HCT116 (cell line): ENCODE measurements around the gene SETD5. TPM values are rescaled to one million over a fixed set of nuclear protein-coding genes. Genes with fewer than 3 reads are reported as not detected.

ENCODE experiments used
- ATAC-seq: fragments of 200-7000 bp; cut with Tn5 transposase; 2 replicates; pipeline ENCODE4 v1.9.1; 2020; ENCODE audit warnings: mild to moderate bottlenecking, moderate library complexity
- BruUV-seq: library from RNA; stranded (reverse); fragments of 400-500 nt; replicated peaks from 2 replicates; lab custom pipeline; 2021; lab: Mats Ljungman, UMichigan
- CTCF ChIA-PET: fragments of 300-600 bp; sonication (Branson Sonifier 250); formaldehyde crosslinking; loops from one replicate; lab custom pipeline; 2021; ENCODE audit warnings: antibody characterized with exemption; lab: Charles Lee
- POLR2A ChIA-PET: fragments of 300-600, 350-600 bp; sonication (Branson Sonifier 250); formaldehyde crosslinking; loops from one replicate; lab custom pipeline; 2021; ENCODE audit warnings: antibody characterized with exemption; lab: Charles Lee
- RAD21 ChIA-PET, 2 experiments: fragments of 300-600 bp; sonication (Branson Sonifier 250); formaldehyde crosslinking; loops; one replicate each; lab custom pipeline; 2023; ENCODE audit warnings: low total read pairs in 2 of 2; ENCODE audit not compliant: uncharacterized antibody in 2 of 2, unreplicated experiment in 2 of 2, low non-redundant PET in 1 of 2; lab: Charles Lee
- DNase-seq: peaks from one replicate; pipeline ENCODE4 v3.0.0-alpha.2; 2010; ENCODE audit warnings: low read depth, low spot score
- H2AFZ ChIP-seq: fragments of 200-600 bp; shearing (Covaris generic), sonication (generic); 2 replicates; pipeline ENCODE4 v1.6.1; 2017; ENCODE audit warnings: low read depth, mixed run types, mixed read lengths, antibody characterized with exemption, low read length; ENCODE audit not compliant: poor library complexity, severe bottlenecking
- H3K27ac ChIP-seq: 2 replicates; pipeline ENCODE4 v1.5.1; 2012; ENCODE audit warnings: low read depth, low read length
- H3K27me3 ChIP-seq: fragments of 200-600 bp; sonication (generic); 2 replicates; pipeline ENCODE4 v1.6.1; 2016; ENCODE audit warnings: mixed run types, low read length, mixed read lengths; ENCODE audit not compliant: insufficient read depth
- H3K36me3 ChIP-seq, 2 experiments: fragments of 200-500 bp in 1 of 2; fragments of 200-600 bp in 1 of 2; sonication (Bioruptor generic) in 1 of 2; sonication (generic) in 1 of 2; 2 replicates each; pipeline versions ENCODE4 v1.5.1 to v1.6.1; 2014 to 2016; ENCODE audit warnings: low read length in 2 of 2, inconsistent platforms in 1 of 2, mixed read lengths in 1 of 2, mixed run types in 1 of 2; ENCODE audit not compliant: insufficient read depth in 2 of 2, control insufficient read depth in 1 of 2
- H3K4me1 ChIP-seq, 2 experiments: fragments of 200-600 bp in 1 of 2; sonication (generic) in 1 of 2; 2 replicates each; pipeline versions ENCODE4 v1.5.1 to v1.6.1; 2012 to 2017; ENCODE audit warnings: low read length in 2 of 2, inconsistent platforms in 1 of 2, mild to moderate bottlenecking in 1 of 2, mixed read lengths in 1 of 2, mixed run types in 1 of 2, moderate library complexity in 1 of 2; ENCODE audit not compliant: insufficient read depth in 2 of 2, control insufficient read depth in 1 of 2
- H3K4me2 ChIP-seq: fragments of 200-600 bp; sonication (generic); 2 replicates; pipeline ENCODE4 v1.6.1; 2017; ENCODE audit warnings: mixed run types, low read length, mixed read lengths
- H3K4me3 ChIP-seq, 2 experiments: fragments of 200-600 bp in 1 of 2; sonication (generic) in 1 of 2; replicated peaks in 1 of 2; 2 replicates each; pipeline ENCODE4 v1.5.1; 2011 to 2016; ENCODE audit warnings: low read length in 2 of 2, control low read depth in 1 of 2, low read depth in 1 of 2, mild to moderate bottlenecking in 1 of 2, mixed read lengths in 1 of 2, mixed run types in 1 of 2
- H3K79me2 ChIP-seq: fragments of 200-600 bp; sonication (generic); 2 replicates; pipeline ENCODE4 v1.6.1; 2017; ENCODE audit warnings: mild to moderate bottlenecking, mixed run types, low read length, moderate library complexity, mixed read lengths; ENCODE audit not compliant: insufficient read depth
- H3K9ac ChIP-seq: fragments of 200-600 bp; sonication (generic); 2 replicates; pipeline ENCODE4 v1.6.1; 2016; ENCODE audit warnings: low read length, mixed read lengths
- H3K9me2 ChIP-seq: fragments of 200-600 bp; sonication (generic), shearing (Covaris generic); 2 replicates; pipeline ENCODE4 v1.6.1; 2017; ENCODE audit warnings: mixed run types, mild to moderate bottlenecking, moderate library complexity; ENCODE audit not compliant: insufficient read depth
- H3K9me3 ChIP-seq, 2 experiments: fragments of 200-500 bp in 1 of 2; fragments of 200-600 bp in 1 of 2; sonication (Bioruptor generic) in 1 of 2; sonication (generic) in 1 of 2; 2 replicates each; pipeline ENCODE4 v1.6.1; 2014 to 2017; ENCODE audit warnings: low read length in 2 of 2, mixed read lengths in 2 of 2, inconsistent platforms in 1 of 2, low read depth in 1 of 2, mild to moderate bottlenecking in 1 of 2, mixed run types in 1 of 2, moderate library complexity in 1 of 2; ENCODE audit not compliant: control insufficient read depth in 1 of 2, insufficient read depth in 1 of 2
- H4K20me1 ChIP-seq: fragments of 200-600 bp; sonication (generic), shearing (Covaris generic); 2 replicates; pipeline ENCODE4 v1.6.1; 2017; ENCODE audit warnings: mixed run types, mild to moderate bottlenecking, moderate library complexity; ENCODE audit not compliant: insufficient read depth
- ATF3 ChIP-seq: IDR thresholded peaks from 2 replicates; pipeline ENCODE4 v1.6.1; 2012
- CBX3 ChIP-seq: IDR thresholded peaks from 2 replicates; pipeline ENCODE4 v1.6.1; 2012; ENCODE audit warnings: low read depth
- CTCF ChIP-seq, 3 experiments: fragments of 200-600 bp in 1 of 3; sonication (generic) in 1 of 3; IDR thresholded peaks in 2 of 3; conservative IDR thresholded peaks in 1 of 3; 2 replicates each; pipeline ENCODE4 v1.5.1; 2012 to 2017; ENCODE audit warnings: low read depth in 2 of 3, low read length in 2 of 3, antibody characterized with exemption in 1 of 3, borderline replicate concordance in 1 of 3, control low read depth in 1 of 3, mild to moderate bottlenecking in 1 of 3, mixed read lengths in 1 of 3, mixed run types in 1 of 3, moderate library complexity in 1 of 3; ENCODE audit not compliant: insufficient read depth in 1 of 3
- EGR1 ChIP-seq: IDR thresholded peaks from 2 replicates; pipeline ENCODE4 v1.6.1; 2012; ENCODE audit warnings: low read depth
- ELF1 ChIP-seq: IDR thresholded peaks from 2 replicates; pipeline ENCODE4 v1.6.1; 2012; ENCODE audit warnings: low read depth, borderline replicate concordance
- EZH2 ChIP-seq: fragments of 200-600 bp; sonication (generic); IDR thresholded peaks from 2 replicates; pipeline ENCODE4 v1.6.1; 2017; ENCODE audit warnings: antibody characterized with exemption, mixed run types
- EZH2phosphoT487 ChIP-seq: fragments of 200-600 bp; IDR thresholded peaks from 2 replicates; pipeline ENCODE4 v1.6.1; 2018; ENCODE audit warnings: antibody characterized with exemption, borderline replicate concordance
- MAX ChIP-seq: IDR thresholded peaks from 2 replicates; pipeline ENCODE4 v1.6.1; 2012
- POLR2AphosphoS5 ChIP-seq: IDR thresholded peaks from 2 replicates; pipeline ENCODE4 v1.6.1; 2011; ENCODE audit warnings: mild to moderate bottlenecking, low read depth, low read length, moderate library complexity
- RAD21 ChIP-seq: IDR thresholded peaks from 2 replicates; pipeline ENCODE4 v1.6.1; 2012; ENCODE audit warnings: low read depth, mild to moderate bottlenecking
- SIN3A ChIP-seq: IDR thresholded peaks from 2 replicates; pipeline ENCODE4 v1.6.1; 2012; ENCODE audit warnings: low read depth
- SRF ChIP-seq: IDR thresholded peaks from 2 replicates; pipeline ENCODE4 v1.6.1; 2012; ENCODE audit warnings: low read depth
- TCF7L2 ChIP-seq: IDR thresholded peaks from 2 replicates; pipeline ENCODE4 v1.7.0; 2011; ENCODE audit warnings: borderline replicate concordance, inconsistent platforms; ENCODE audit not compliant: insufficient read depth, insufficient read length; ENCODE audit errors: extremely low read depth
- YY1 ChIP-seq: IDR thresholded peaks from 2 replicates; pipeline ENCODE4 v1.6.1; 2011; ENCODE audit warnings: low read length, low read depth, moderate library complexity, mild to moderate bottlenecking; ENCODE audit not compliant: insufficient replicate concordance; ENCODE audit errors: extremely low read depth
- ZFX ChIP-seq: fragments of 450-650 bp; IDR thresholded peaks from 2 replicates; pipeline ENCODE4 v1.6.1; 2017
- ZNF274 ChIP-seq: fragments of 200-500 bp; sonication (Bioruptor generic); IDR thresholded peaks from 2 replicates; pipeline ENCODE4 v1.6.1; 2014; ENCODE audit warnings: mild to moderate bottlenecking, low read depth, low read length, inconsistent platforms
- intact Hi-C: fragments of 100-400 bp; cut with micrococcal nuclease; formaldehyde crosslinking; loops from 2 replicates; pipeline ENCODE4 v1.10.0; 2022
- total RNA-seq: library from RNA; stranded (reverse); gene quantifications from one replicate; pipeline ENCODE4 v1.2.1, GENCODE V29; 2021; ENCODE audit not compliant: unreplicated experiment

SETD5 gene
- total RNA-seq, 1 experiment from 2014 or later, result 141 TPM

- no peaks in the 10 kb centered on the region for H3K9me2 ChIP-seq
- no peaks in the 10 kb centered on the region for H3K27me3 ChIP-seq
- no peaks in the 10 kb centered on the region for H3K4me1 ChIP-seq
- DNase-seq, result no peak
- ChIA-PET RAD21 (no interaction called here), POLR2A (no interaction called here), CTCF (no interaction called here)
- H2AFZ ChIP-seq, result no peak overlapping the region
- H3K4me3 ChIP-seq, result no peak overlapping the region
- H3K9ac ChIP-seq, result no peak overlapping the region
- ATAC-seq, result no peak
- BruUV-seq, result TSS peak; percentile 22
- H4K20me1 ChIP-seq, result peaks cover 26% of the 10 kb centered on the region; the same call in 1 of the 2 replicates
- no peak overlapping the region for H3K4me2 ChIP-seq
- peaks cover 100% of the 10 kb centered on the region for H3K79me2 ChIP-seq
- intact Hi-C loops, result no loop called here
- H3K36me3 ChIP-seq, result peaks cover 77 to 88% of the 10 kb centered on the region in 2 experiments
- H3K9me3 ChIP-seq, result no peaks in the 10 kb centered on the region
- TF ChIP-seq RAD21 (no peak), SIN3A (no peak), TCF7L2 (no peak), CBX3 (no peak)
- H3K27ac ChIP-seq, result no peak overlapping the region
These were observed 33.3 kb downstream of the SETD5 start for GRCh38 chr3:9430733-9431132.

- Histone ChIP-seq H3K4me2 (no peak overlapping the region), H3K9ac (no peak overlapping the region), H3K4me3 (no peak overlapping the region), H3K27ac (no peak overlapping the region), H3K4me1 (no peaks in the 10 kb centered on the region), H3K9me2 (no peaks in the 10 kb centered on the region), H3K79me2 (peaks cover 99% of the 10 kb centered on the region), H3K9me3 (no peaks in the 10 kb centered on the region), H3K36me3 (peaks cover 73 to 80% of the 10 kb centered on the region in 2 experiments), H4K20me1 (peaks cover 34% of the 10 kb centered on the region; the same call in 1 of the 2 replicates), H2AFZ (no peak overlapping the region), H3K27me3 (no peaks in the 10 kb centered on the region)
- CTCF ChIA-PET, result no interaction called here
- intact Hi-C loops, result no loop called here
- POLR2A ChIA-PET, result no interaction called here
- ATAC-seq (no peak), DNase-seq (no peak)
- no TSS peak for BruUV-seq
- RAD21 ChIA-PET, result no interaction called here
- TF ChIP-seq SRF (no peak), ATF3 (no peak), MAX (no peak), ZNF274 (no peak), CBX3 (no peak), EZH2 (no peak), ELF1 (no peak), ZFX (no peak), EGR1 (no peak), POLR2AphosphoS5 (no peak), CTCF (IDR thresholded peaks at IDR 0.05 in 2 of 3, conservative IDR thresholded peaks at IDR 0.05 in 1 of 3; ENCODE audit: borderline replicate concordance in 1 of 3, insufficient read depth in 1 of 3, low read depth in 2 of 3, low read length in 2 of 3) (no peak), EZH2phosphoT487 (no peak), SIN3A (no peak), YY1 (no peak)
These were observed 36.5 kb downstream of the SETD5 start for GRCh38 chr3:9433627-9434521.
